Measurements from ENCODE around the gene LUM.
"Not testable (repeated sequence)": the region's sequence is repeated elsewhere in the genome, so short reads cannot be mapped to it uniquely, and the experiment has no call there.

Gene LUM

GRCh38 chr12:91110311-91110924, 876 bp downstream of the LUM start:
- no peak for DNase-seq

GRCh38 chr12:91109581-91110310, 1.5 kb downstream of the LUM start:
- DNase-seq = no peak

- DNase-seq = peak in 11 of 56 donors; percentile 0 to 53 (median 9)
These were observed 2.1 kb downstream of the LUM start for GRCh38 chr12:91109148-91109564.

GRCh38 chr12:91108196-91108755, 3.0 kb downstream of the LUM start:
- DNase-seq = no peak

GRCh38 chr12:91106283-91106682, 5.0 kb downstream of the LUM start:
- no peak for DNase-seq

GRCh38 chr12:91105807-91106206, 5.5 kb downstream of the LUM start:
- no peak for DNase-seq

GRCh38 chr12:91104812-91105466, 6.4 kb downstream of the LUM start:
- DNase-seq = no peak

- no peak for DNase-seq
These were observed 7.7 kb downstream of the LUM start for GRCh38 chr12:91103624-91104023.

- no peak for DNase-seq
These were observed 8.2 kb downstream of the LUM start for GRCh38 chr12:91103101-91103500.

- DNase-seq = no peak
These were observed 10.4 kb downstream of the LUM start for GRCh38 chr12:91100906-91101305.

- DNase-seq = no peak
These were observed 11.5 kb downstream of the LUM start for GRCh38 chr12:91099836-91100235.

- DNase-seq = no peak
These were observed 12.0 kb downstream of the LUM start for GRCh38 chr12:91099341-91099740.

- DNase-seq = no peak
These were observed 12.4 kb downstream of the LUM start for GRCh38 chr12:91098941-91099340.

GRCh38 chr12:91098461-91098860, 12.8 kb downstream of the LUM start:
- no peak for DNase-seq

- no peak for DNase-seq
These were observed 16.3 kb downstream of the LUM start for GRCh38 chr12:91094957-91095356.

- no peak for DNase-seq
These were observed 17.1 kb downstream of the LUM start for GRCh38 chr12:91094032-91094662.

GRCh38 chr12:91093341-91093740, 18.0 kb downstream of the LUM start:
- DNase-seq = no peak

- no peak for DNase-seq
These were observed 19.2 kb downstream of the LUM start for GRCh38 chr12:91091916-91092715.

GRCh38 chr12:91089953-91090352, 21.3 kb downstream of the LUM start:
- DNase-seq = not testable (repeated sequence)

- DNase-seq = no peak
These were observed 31.3 kb downstream of the LUM start for GRCh38 chr12:91080041-91080440.

GRCh38 chr12:91078501-91078900, 32.8 kb downstream of the LUM start:
- DNase-seq = no peak
